GM23338 (cell line): ENCODE measurements around the gene GLUL. TPM values are rescaled to one million over a fixed set of nuclear protein-coding genes. Genes with fewer than 3 reads are reported as not detected.
A peak's percentile ranks its signal among the peaks of the same experiment; 100 is the strongest.

Source experiments
- ATAC-seq: fragments of 200-7000 bp; cut with Tn5 transposase; 3 replicates; pipeline ENCODE4 v1.9.1; 2020
- DNase-seq: peaks from one replicate; pipeline ENCODE4 v3.0.0-alpha.2; 2015; ENCODE audit warnings: low spot score
- H2AFZ ChIP-seq: fragments of 200-600 bp; sonication (generic); 2 replicates; pipeline ENCODE4 v1.8.0; 2016; ENCODE audit warnings: antibody characterized with exemption, mild to moderate bottlenecking, moderate library complexity
- H3F3A ChIP-seq: fragments of 200-600 bp; sonication (generic); replicated peaks from 2 replicates; pipeline ENCODE4 v1.8.0; 2017; ENCODE audit warnings: antibody characterized with exemption, mixed run types, low read depth
- H3K27ac ChIP-seq: fragments of 200-600 bp; sonication (generic); 2 replicates; pipeline ENCODE4 v1.6.1; 2016; ENCODE audit warnings: low read depth
- H3K27me3 ChIP-seq: fragments of 200-600 bp; sonication (generic); 2 replicates; pipeline ENCODE4 v1.8.0; 2016; ENCODE audit warnings: mild to moderate bottlenecking, mixed run types, moderate library complexity; ENCODE audit not compliant: insufficient read depth
- H3K36me3 ChIP-seq: fragments of 200-600 bp; sonication (generic); 2 replicates; pipeline ENCODE4 v1.8.0; 2016; ENCODE audit warnings: mild to moderate bottlenecking; ENCODE audit not compliant: insufficient read depth
- H3K4me1 ChIP-seq: fragments of 200-600 bp; sonication (generic); 2 replicates; pipeline ENCODE4 v1.8.0; 2016; ENCODE audit warnings: mild to moderate bottlenecking, moderate library complexity; ENCODE audit not compliant: insufficient read depth
- H3K4me2 ChIP-seq: fragments of 200-600 bp; sonication (generic); 2 replicates; pipeline ENCODE4 v1.7.1; 2017; ENCODE audit warnings: mixed run types
- H3K4me3 ChIP-seq: fragments of 200-600 bp; sonication (generic); 2 replicates; pipeline ENCODE4 v1.6.1; 2016; ENCODE audit warnings: mixed run types
- H3K79me2 ChIP-seq: fragments of 200-600 bp; sonication (generic); replicated peaks from 2 replicates; pipeline ENCODE4 v1.8.0; 2017; ENCODE audit warnings: mild to moderate bottlenecking; ENCODE audit not compliant: insufficient read depth
- H3K9me2 ChIP-seq: fragments of 200-600 bp; sonication (generic); 2 replicates; pipeline ENCODE4 v1.8.0; 2017; ENCODE audit not compliant: insufficient read depth
- H4K20me1 ChIP-seq: fragments of 200-600 bp; sonication (generic); replicated peaks from 2 replicates; pipeline ENCODE4 v1.8.0; 2017; ENCODE audit warnings: mild to moderate bottlenecking; ENCODE audit not compliant: insufficient read depth
- H3K27ac Mint-ChIP-seq: 2 replicates; pipeline ENCODE4 v1.8.0; 2020; ENCODE audit warnings: inconsistent platforms, mild to moderate bottlenecking, moderate library complexity, mixed read lengths
- H3K27me3 Mint-ChIP-seq: 3 replicates; pipeline ENCODE4 v1.8.0; 2022; ENCODE audit warnings: low read depth, mild to moderate bottlenecking, moderate library complexity, mixed read lengths, inconsistent platforms; ENCODE audit not compliant: insufficient read depth, poor library complexity
- H3K36me3 Mint-ChIP-seq: 3 replicates; pipeline ENCODE4 v1.8.0; 2021; ENCODE audit warnings: low read depth, mild to moderate bottlenecking, inconsistent platforms, moderate library complexity, mixed read lengths
- H3K4me1 Mint-ChIP-seq: 3 replicates; pipeline ENCODE4 v1.8.0; 2020; ENCODE audit warnings: mild to moderate bottlenecking, inconsistent platforms, mixed read lengths
- H3K4me3 Mint-ChIP-seq: 3 replicates; pipeline ENCODE4 v1.8.0; 2021; ENCODE audit warnings: moderate library complexity, mild to moderate bottlenecking, inconsistent platforms, mixed read lengths
- H3K9me3 Mint-ChIP-seq: 3 replicates; pipeline ENCODE4 v1.8.0; 2020; ENCODE audit warnings: moderate library complexity, mild to moderate bottlenecking, inconsistent platforms, mixed read lengths
- CREB1 ChIP-seq: fragments of 250-450 bp; sonication (Bioruptor Pico); IDR thresholded peaks from 2 replicates; pipeline ENCODE4 v1.5.0; 2020; ENCODE audit warnings: low read depth, mild to moderate bottlenecking, moderate library complexity
- NANOG ChIP-seq: IDR thresholded peaks from 2 replicates; pipeline ENCODE4 v1.6.1; 2016; ENCODE audit warnings: antibody characterized with exemption, borderline replicate concordance
- POLR2AphosphoS5 ChIP-seq: IDR thresholded peaks from 2 replicates; pipeline ENCODE4 v1.6.1; 2016; ENCODE audit warnings: antibody characterized with exemption, low read depth
- ZNF114 ChIP-seq: fragments of 250-450 bp; sonication (Bioruptor Pico); IDR thresholded peaks from 2 replicates; pipeline ENCODE4 v1.5.0; 2020; ENCODE audit warnings: mild to moderate bottlenecking, moderate library complexity
- ZNF331 ChIP-seq: fragments of 250-450 bp; sonication (Bioruptor Pico); IDR thresholded peaks from 2 replicates; pipeline ENCODE4 v1.5.0; 2020; ENCODE audit warnings: low read depth, mild to moderate bottlenecking, moderate library complexity
- long read RNA-seq: library from polyadenylated mRNA; unstranded; transcript quantifications from one replicate; pipeline ENCODE4 v2.0.0, GENCODE V29; 2020; ENCODE audit not compliant: unreplicated experiment
- polyA plus RNA-seq: library from polyadenylated mRNA; unstranded; fragments of >200 nt; fragmentation: Nextera tagmentation; extraction: Ambion mirVana; gene quantifications from 2 replicates; pipeline ENCODE4 v1.2.1, GENCODE V29; 2016
- total RNA-seq: library from RNA; depleted of rRNA; stranded (reverse); fragments of >200 nt; shearing (Covaris generic); gene quantifications from 2 replicates; pipeline ENCODE4 v1.2.3, GENCODE V29; 2014; rRNA removed
- TF ChIP-seq, protein P1 (sequence below): IDR thresholded peaks from 2 replicates; pipeline ENCODE4 v1.6.1; 2016; ENCODE audit warnings: antibody characterized with exemption
- TF ChIP-seq, protein P2 (sequence below): fragments of 250-450 bp; sonication (Bioruptor Pico); IDR thresholded peaks from 2 replicates; pipeline ENCODE4 v1.5.0; 2020; ENCODE audit warnings: mild to moderate bottlenecking, moderate library complexity
- TF ChIP-seq, protein P3 (sequence below), 2 experiments: fragments of 200-600 bp in 1 of 2; sonication (generic) in 1 of 2; conservative IDR thresholded peaks; 2 replicates each; pipeline versions ENCODE4 v1.5.1 to v1.6.1; 2016 to 2017; ENCODE audit warnings: antibody characterized with exemption in 2 of 2, low read depth in 2 of 2, mild to moderate bottlenecking in 2 of 2, moderate library complexity in 1 of 2

The GLUL gene
- total RNA-seq (356 and 359 TPM in 2 replicates), polyA plus RNA-seq (240 and 254 TPM in 2 replicates)
- long read RNA-seq, full-length matches to known transcripts = 37 of 43 reads
- long read RNA-seq, partial matches to known transcripts = 3 of 43 reads
- long read RNA-seq, other reads (novel, unspliced or antisense) = 3 of 43 reads

DNA sequence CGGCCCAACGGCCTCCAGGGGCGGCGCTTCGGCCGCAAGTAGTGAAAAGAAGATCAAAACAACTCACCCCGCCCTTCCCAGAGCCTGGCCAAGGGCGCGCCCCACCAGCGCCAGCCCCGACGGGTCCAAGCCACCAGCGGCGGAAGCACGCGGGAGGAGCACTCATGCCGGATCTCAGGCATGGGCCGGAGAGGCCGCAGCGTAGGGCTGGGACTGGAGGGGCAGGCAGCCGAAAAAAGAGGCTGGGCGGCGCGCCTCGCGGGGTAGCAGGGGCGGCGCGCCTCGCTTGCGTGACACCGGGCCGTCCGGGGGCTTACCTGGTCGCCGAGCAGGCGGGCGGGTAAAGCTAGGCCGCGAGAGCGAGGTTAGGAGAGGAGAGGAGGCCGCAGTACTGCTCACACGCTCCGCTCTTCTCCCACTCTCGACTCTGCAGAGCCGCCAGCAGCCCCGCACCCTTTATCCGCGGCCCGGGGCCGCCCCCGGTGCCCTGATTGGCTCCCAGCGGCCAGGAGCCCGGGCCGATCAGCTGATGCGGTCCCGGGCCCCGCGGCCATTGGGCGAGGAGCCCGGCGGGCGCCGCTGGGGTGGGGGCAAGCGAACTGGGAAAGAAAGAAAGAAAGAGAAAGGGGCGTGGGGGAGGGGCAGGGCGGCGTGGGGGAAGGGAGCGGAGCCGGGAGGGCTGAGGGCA, at the start of gene GLUL:
Gene GLUL, minus strand, starts transcription at position 429 of the 688 bp plus-strand sequence. CDS start 3,053 bp downstream, outside the sequence.
- Mint-ChIP-seq H3K27ac (peak within 1 kb of the TSS; percentile 97), H3K4me1 (peaks cover 34% of the 10 kb centered on the region), H3K9me3 (no peaks in the 10 kb centered on the region; the same call in 2 of the 3 replicates), H3K27me3 (peaks cover 11% of the 10 kb centered on the region), H3K4me3 (peak within 1 kb of the TSS; percentile 96), H3K36me3 (peaks cover 45% of the 10 kb centered on the region)
- Histone ChIP-seq H3K9me2 (no peaks in the 10 kb centered on the region), H3K4me3 (peak within 1 kb of the TSS; percentile 97), H3K27ac (peak within 1 kb of the TSS; percentile 95), H4K20me1 (peaks cover 42% of the 10 kb centered on the region), H3K4me1 (peaks cover 27% of the 10 kb centered on the region), H3K79me2 (peaks cover 62% of the 10 kb centered on the region), H3K4me2 (peak within 1 kb of the TSS; percentile 99), H3F3A (peaks cover 9% of the 10 kb centered on the region; the same call in 1 of the 2 replicates), H3K36me3 (peaks cover 28% of the 10 kb centered on the region), H2AFZ (peak within 1 kb of the TSS; percentile 89), H3K27me3 (no peaks in the 10 kb centered on the region)
- ATAC-seq (peak; percentile 88), DNase-seq (peak; percentile 95)
- TF ChIP-seq, protein P1, sequence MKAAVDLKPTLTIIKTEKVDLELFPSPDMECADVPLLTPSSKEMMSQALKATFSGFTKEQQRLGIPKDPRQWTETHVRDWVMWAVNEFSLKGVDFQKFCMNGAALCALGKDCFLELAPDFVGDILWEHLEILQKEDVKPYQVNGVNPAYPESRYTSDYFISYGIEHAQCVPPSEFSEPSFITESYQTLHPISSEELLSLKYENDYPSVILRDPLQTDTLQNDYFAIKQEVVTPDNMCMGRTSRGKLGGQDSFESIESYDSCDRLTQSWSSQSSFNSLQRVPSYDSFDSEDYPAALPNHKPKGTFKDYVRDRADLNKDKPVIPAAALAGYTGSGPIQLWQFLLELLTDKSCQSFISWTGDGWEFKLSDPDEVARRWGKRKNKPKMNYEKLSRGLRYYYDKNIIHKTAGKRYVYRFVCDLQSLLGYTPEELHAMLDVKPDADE = no peak
- TF ChIP-seq ZNF114 (CRISPR knock-in tag) = no peak
- TF ChIP-seq, protein P2, sequence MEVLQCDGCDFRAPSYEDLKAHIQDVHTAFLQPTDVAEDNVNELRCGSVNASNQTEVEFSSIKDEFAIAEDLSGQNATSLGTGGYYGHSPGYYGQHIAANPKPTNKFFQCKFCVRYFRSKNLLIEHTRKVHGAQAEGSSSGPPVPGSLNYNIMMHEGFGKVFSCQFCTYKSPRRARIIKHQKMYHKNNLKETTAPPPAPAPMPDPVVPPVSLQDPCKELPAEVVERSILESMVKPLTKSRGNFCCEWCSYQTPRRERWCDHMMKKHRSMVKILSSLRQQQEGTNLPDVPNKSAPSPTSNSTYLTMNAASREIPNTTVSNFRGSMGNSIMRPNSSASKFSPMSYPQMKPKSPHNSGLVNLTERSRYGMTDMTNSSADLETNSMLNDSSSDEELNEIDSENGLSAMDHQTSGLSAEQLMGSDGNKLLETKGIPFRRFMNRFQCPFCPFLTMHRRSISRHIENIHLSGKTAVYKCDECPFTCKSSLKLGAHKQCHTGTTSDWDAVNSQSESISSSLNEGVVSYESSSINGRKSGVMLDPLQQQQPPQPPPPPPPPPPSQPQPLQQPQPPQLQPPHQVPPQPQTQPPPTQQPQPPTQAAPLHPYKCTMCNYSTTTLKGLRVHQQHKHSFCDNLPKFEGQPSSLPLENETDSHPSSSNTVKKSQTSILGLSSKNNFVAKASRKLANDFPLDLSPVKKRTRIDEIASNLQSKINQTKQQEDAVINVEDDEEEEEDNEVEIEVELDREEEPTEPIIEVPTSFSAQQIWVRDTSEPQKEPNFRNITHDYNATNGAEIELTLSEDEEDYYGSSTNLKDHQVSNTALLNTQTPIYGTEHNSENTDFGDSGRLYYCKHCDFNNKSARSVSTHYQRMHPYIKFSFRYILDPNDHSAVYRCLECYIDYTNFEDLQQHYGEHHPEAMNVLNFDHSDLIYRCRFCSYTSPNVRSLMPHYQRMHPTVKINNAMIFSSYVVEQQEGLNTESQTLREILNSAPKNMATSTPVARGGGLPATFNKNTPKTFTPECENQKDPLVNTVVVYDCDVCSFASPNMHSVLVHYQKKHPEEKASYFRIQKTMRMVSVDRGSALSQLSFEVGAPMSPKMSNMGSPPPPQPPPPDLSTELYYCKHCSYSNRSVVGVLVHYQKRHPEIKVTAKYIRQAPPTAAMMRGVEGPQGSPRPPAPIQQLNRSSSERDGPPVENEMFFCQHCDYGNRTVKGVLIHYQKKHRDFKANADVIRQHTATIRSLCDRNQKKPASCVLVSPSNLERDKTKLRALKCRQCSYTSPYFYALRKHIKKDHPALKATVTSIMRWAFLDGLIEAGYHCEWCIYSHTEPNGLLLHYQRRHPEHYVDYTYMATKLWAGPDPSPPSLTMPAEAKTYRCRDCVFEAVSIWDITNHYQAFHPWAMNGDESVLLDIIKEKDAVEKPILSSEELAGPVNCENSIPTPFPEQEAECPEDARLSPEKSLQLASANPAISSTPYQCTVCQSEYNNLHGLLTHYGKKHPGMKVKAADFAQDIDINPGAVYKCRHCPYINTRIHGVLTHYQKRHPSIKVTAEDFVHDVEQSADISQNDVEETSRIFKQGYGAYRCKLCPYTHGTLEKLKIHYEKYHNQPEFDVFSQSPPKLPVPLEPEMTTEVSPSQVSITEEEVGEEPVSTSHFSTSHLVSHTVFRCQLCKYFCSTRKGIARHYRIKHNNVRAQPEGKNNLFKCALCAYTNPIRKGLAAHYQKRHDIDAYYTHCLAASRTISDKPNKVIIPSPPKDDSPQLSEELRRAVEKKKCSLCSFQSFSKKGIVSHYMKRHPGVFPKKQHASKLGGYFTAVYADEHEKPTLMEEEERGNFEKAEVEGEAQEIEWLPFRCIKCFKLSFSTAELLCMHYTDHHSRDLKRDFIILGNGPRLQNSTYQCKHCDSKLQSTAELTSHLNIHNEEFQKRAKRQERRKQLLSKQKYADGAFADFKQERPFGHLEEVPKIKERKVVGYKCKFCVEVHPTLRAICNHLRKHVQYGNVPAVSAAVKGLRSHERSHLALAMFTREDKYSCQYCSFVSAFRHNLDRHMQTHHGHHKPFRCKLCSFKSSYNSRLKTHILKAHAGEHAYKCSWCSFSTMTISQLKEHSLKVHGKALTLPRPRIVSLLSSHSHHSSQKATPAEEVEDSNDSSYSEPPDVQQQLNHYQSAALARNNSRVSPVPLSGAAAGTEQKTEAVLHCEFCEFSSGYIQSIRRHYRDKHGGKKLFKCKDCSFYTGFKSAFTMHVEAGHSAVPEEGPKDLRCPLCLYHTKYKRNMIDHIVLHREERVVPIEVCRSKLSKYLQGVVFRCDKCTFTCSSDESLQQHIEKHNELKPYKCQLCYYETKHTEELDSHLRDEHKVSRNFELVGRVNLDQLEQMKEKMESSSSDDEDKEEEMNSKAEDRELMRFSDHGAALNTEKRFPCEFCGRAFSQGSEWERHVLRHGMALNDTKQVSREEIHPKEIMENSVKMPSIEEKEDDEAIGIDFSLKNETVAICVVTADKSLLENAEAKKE (CRISPR knock-in tag) = no peak
- TF ChIP-seq, protein P3, sequence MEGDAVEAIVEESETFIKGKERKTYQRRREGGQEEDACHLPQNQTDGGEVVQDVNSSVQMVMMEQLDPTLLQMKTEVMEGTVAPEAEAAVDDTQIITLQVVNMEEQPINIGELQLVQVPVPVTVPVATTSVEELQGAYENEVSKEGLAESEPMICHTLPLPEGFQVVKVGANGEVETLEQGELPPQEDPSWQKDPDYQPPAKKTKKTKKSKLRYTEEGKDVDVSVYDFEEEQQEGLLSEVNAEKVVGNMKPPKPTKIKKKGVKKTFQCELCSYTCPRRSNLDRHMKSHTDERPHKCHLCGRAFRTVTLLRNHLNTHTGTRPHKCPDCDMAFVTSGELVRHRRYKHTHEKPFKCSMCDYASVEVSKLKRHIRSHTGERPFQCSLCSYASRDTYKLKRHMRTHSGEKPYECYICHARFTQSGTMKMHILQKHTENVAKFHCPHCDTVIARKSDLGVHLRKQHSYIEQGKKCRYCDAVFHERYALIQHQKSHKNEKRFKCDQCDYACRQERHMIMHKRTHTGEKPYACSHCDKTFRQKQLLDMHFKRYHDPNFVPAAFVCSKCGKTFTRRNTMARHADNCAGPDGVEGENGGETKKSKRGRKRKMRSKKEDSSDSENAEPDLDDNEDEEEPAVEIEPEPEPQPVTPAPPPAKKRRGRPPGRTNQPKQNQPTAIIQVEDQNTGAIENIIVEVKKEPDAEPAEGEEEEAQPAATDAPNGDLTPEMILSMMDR (conservative IDR thresholded peaks at IDR 0.05; ENCODE audit: low read depth in 2 of 2) = no peak
- no peak for TF ChIP-seq ZNF331
- no peak for TF ChIP-seq NANOG
- TF ChIP-seq POLR2AphosphoS5 = peak; percentile 98
- peak; percentile 69; the same call in 1 of the 2 replicates for TF ChIP-seq CREB1 (CRISPR knock-in tag)
